CD14-positive monocyte (primary cell): ENCODE data around the gene HLA-DQB1. TPM values are rescaled to one million over a fixed set of nuclear protein-coding genes. Genes with fewer than 3 reads are reported as not detected.
A peak's percentile ranks its signal among the peaks of the same experiment; 100 is the strongest.

Experiments
- DNase-seq, 3 donors: peaks; one replicate each; pipeline ENCODE4 v3.0.0-alpha.2; 2011 to 2022
- H2AFZ ChIP-seq: 2 replicates; pipeline ENCODE4 v1.6.0; 2012; ENCODE audit warnings: mild to moderate bottlenecking, low read depth, low read length, inconsistent platforms; ENCODE audit not compliant: insufficient read depth, poor library complexity, severe bottlenecking
- H3K27ac ChIP-seq, 2 donors: 1 replicate in 1 of 2; 2 replicates in 1 of 2; pipeline ENCODE4 v1.5.1; 2012 to 2013; ENCODE audit warnings: low read length in 2 of 2, control low read depth in 1 of 2, inconsistent platforms in 1 of 2, low read depth in 1 of 2, mild to moderate bottlenecking in 1 of 2
- H3K27me3 ChIP-seq, 2 donors: one replicate each; pipeline versions ENCODE4 v1.6.0 to v1.6.1; 2011 to 2013; ENCODE audit warnings: low read length in 2 of 2; ENCODE audit not compliant: control insufficient read depth in 2 of 2, insufficient read depth in 2 of 2
- H3K36me3 ChIP-seq, 2 donors: replicated peaks in 1 of 2; 1 replicate in 1 of 2; 2 replicates in 1 of 2; pipeline versions ENCODE4 v1.5.1 to v1.6.1; 2012 to 2013; ENCODE audit warnings: low read length in 2 of 2, control low read depth in 1 of 2, inconsistent platforms in 1 of 2, mild to moderate bottlenecking in 1 of 2; ENCODE audit not compliant: insufficient read depth in 2 of 2, control insufficient read depth in 1 of 2
- H3K4me1 ChIP-seq, 2 donors: 1 replicate in 1 of 2; 2 replicates in 1 of 2; pipeline versions ENCODE4 v1.5.1 to v1.6.1; 2012 to 2013; ENCODE audit warnings: low read length in 2 of 2, control low read depth in 1 of 2, inconsistent platforms in 1 of 2, mild to moderate bottlenecking in 1 of 2, moderate library complexity in 1 of 2; ENCODE audit not compliant: insufficient read depth in 2 of 2, control insufficient read depth in 1 of 2
- H3K4me2 ChIP-seq: replicated peaks from 2 replicates; pipeline ENCODE3; 2012; ENCODE audit warnings: low read length, moderate library complexity, mild to moderate bottlenecking; ENCODE audit not compliant: poor library complexity, severe bottlenecking; ENCODE audit errors: extremely low read depth
- H3K4me3 ChIP-seq, 3 experiments: fragments of 200-600 bp in 1 of 3; sonication (generic) in 1 of 3; replicated peaks in 1 of 3; 1 replicate in 2 of 3; 2 replicates in 1 of 3; pipeline ENCODE4 v1.5.1; 2011 to 2013; ENCODE audit warnings: low read length in 3 of 3, mild to moderate bottlenecking in 3 of 3, control low read depth in 2 of 3, low read depth in 2 of 3, inconsistent platforms in 1 of 3, moderate library complexity in 1 of 3
- H3K79me2 ChIP-seq: 2 replicates; pipeline ENCODE4 v1.6.0; 2012; ENCODE audit warnings: mild to moderate bottlenecking, control low read depth, inconsistent platforms, low read length, moderate library complexity; ENCODE audit not compliant: insufficient read depth
- H3K9ac ChIP-seq: 2 replicates; pipeline ENCODE4 v1.6.0; 2017; ENCODE audit warnings: low read length, mild to moderate bottlenecking; ENCODE audit not compliant: insufficient read depth, poor library complexity, severe bottlenecking
- H3K9me3 ChIP-seq, 2 donors: replicated peaks in 1 of 2; 1 replicate in 1 of 2; 2 replicates in 1 of 2; pipeline versions ENCODE4 v1.5.1 to v1.6.1; 2012 to 2013; ENCODE audit warnings: low read length in 2 of 2, control low read depth in 1 of 2; ENCODE audit not compliant: control insufficient read depth in 1 of 2, insufficient read depth in 1 of 2
- H4K20me1 ChIP-seq: 2 replicates; pipeline ENCODE4 v1.6.0; 2012; ENCODE audit warnings: mild to moderate bottlenecking, low read length, control low read depth, moderate library complexity; ENCODE audit not compliant: insufficient read depth
- H3K27ac Mint-ChIP-seq, 7 donors: one replicate each; pipeline ENCODE4 v1.8.0; 2020; ENCODE audit warnings: mild to moderate bottlenecking in 7 of 7, mixed read lengths in 7 of 7, moderate library complexity in 6 of 7, inconsistent platforms in 2 of 7
- H3K27me3 Mint-ChIP-seq, 3 donors: one replicate each; pipeline ENCODE4 v1.8.0; 2021 to 2022; ENCODE audit warnings: low read depth in 3 of 3, mild to moderate bottlenecking in 3 of 3, mixed read lengths in 3 of 3, moderate library complexity in 3 of 3, inconsistent platforms in 1 of 3
- H3K36me3 Mint-ChIP-seq, 2 donors: one replicate each; pipeline ENCODE4 v1.8.0; 2020; ENCODE audit warnings: mixed read lengths in 2 of 2, inconsistent platforms in 1 of 2, mild to moderate bottlenecking in 1 of 2
- H3K4me1 Mint-ChIP-seq: one replicate; pipeline ENCODE4 v1.8.0; 2020; ENCODE audit warnings: mild to moderate bottlenecking, mixed read lengths
- H3K4me3 Mint-ChIP-seq, 2 donors: one replicate each; pipeline ENCODE4 v1.8.0; 2020; ENCODE audit warnings: mild to moderate bottlenecking in 2 of 2, mixed read lengths in 2 of 2, moderate library complexity in 1 of 2
- H3K9me3 Mint-ChIP-seq, 7 donors: one replicate each; pipeline ENCODE4 v1.8.0; 2020 to 2022; ENCODE audit warnings: mixed read lengths in 7 of 7, mild to moderate bottlenecking in 6 of 7, moderate library complexity in 6 of 7, inconsistent platforms in 2 of 7
- WGBS: methylation state at CpG from one replicate; pipeline ENCODE4 v1.1.5; 2013; ENCODE audit warnings: missing lambda C conversion rate; ENCODE audit not compliant: insufficient coverage; 5-methylcytosine and 5-hydroxymethylcytosine counted together
- intact Hi-C, 2 donors: fragments of 100-400 bp; cut with micrococcal nuclease; formaldehyde crosslinking; loops; one replicate each; pipeline versions ENCODE4 v1.15.0 to v1.15.1; 2023
- polyA plus RNA-seq, 3 donors: library from polyadenylated mRNA; depleted of rRNA in 1 of 3; unstranded in 2 of 3; stranded (reverse) in 1 of 3; fragments of 300-500 nt in 2 of 3; fragments of >200 nt in 1 of 3; fragmentation: Illumina TruSeq in 2 of 3; gene quantifications; 1 replicate in 2 of 3; 2 replicates in 1 of 3; pipeline ENCODE4 v1.2.3, GENCODE V29; 2012 to 2021
- TF ChIP-seq, protein P1 (sequence below): fragments of 200-600 bp; IDR thresholded peaks from one replicate; pipeline ENCODE4 v1.8.0; 2022; ENCODE audit warnings: antibody characterized with exemption, mild to moderate bottlenecking

HLA-DQB1 gene
- polyA plus RNA-seq, 3 donors = 66.7 to 638 (median 246) TPM

DNA sequence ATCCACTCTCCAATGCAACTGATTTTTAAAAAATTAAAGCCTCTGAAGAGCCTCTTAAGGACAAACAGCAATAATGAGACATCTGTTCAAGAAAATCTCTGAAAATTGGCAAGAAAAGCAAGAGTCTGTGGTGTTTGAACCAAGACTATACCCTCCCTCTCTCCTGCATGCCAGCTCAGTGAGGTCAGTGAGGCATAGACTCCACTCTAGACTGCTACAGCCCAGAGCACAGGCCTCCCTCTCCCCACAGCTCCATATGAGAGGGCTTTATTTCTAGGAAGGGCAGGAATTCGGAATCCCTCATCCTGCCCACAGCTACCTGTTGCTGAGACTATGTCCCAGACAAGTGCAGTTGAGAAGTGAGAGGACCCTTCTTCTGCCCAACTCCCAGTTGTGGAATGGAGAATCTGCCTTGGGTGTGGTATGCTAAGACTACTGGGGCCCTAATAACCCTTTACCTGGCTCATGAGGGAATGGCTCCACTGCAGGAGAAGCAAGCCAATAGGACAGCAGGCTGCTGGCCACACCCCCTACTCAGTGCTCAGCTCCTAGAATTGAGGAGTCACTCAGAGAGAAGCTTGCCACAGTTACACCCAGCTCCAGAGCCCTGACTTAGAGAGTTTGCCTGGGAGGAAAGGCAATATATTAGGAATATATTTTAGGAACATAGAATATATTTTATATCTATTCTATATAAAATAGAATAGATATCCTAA, 51.9 kb downstream of the HLA-DQB1 start:
- DNase-seq = no peak
- no peak overlapping the region for H2AFZ ChIP-seq
- Mint-ChIP-seq H3K27ac (peak overlapping the region in 1 of 7 donors; percentile 68), H3K4me1 (peaks cover 18% of the 10 kb centered on the region), H3K4me3 (no peak overlapping the region), H3K9me3 (peaks cover 0 to 8% (median 3%) of the 10 kb centered on the region in 7 donors), H3K27me3 (no peaks in the 10 kb centered on the region), H3K36me3 (peaks cover 0 to 8% of the 10 kb centered on the region in 2 donors)
- H3K36me3 ChIP-seq = no peaks in the 10 kb centered on the region
- H3K27me3 ChIP-seq = no peaks in the 10 kb centered on the region
- H3K27ac ChIP-seq = no peak overlapping the region
- no peak overlapping the region for H3K4me3 ChIP-seq
- intact Hi-C loops = no loop called here
- H3K9me3 ChIP-seq = peaks cover 0 to 6% of the 10 kb centered on the region in 2 donors
- no peaks in the 10 kb centered on the region for H3K79me2 ChIP-seq
- H4K20me1 ChIP-seq = no peaks in the 10 kb centered on the region
- H3K9ac ChIP-seq = no peak overlapping the region
- no CpG with 5 or more reads among the region's 1 CpG for WGBS
- TF ChIP-seq, protein P1, sequence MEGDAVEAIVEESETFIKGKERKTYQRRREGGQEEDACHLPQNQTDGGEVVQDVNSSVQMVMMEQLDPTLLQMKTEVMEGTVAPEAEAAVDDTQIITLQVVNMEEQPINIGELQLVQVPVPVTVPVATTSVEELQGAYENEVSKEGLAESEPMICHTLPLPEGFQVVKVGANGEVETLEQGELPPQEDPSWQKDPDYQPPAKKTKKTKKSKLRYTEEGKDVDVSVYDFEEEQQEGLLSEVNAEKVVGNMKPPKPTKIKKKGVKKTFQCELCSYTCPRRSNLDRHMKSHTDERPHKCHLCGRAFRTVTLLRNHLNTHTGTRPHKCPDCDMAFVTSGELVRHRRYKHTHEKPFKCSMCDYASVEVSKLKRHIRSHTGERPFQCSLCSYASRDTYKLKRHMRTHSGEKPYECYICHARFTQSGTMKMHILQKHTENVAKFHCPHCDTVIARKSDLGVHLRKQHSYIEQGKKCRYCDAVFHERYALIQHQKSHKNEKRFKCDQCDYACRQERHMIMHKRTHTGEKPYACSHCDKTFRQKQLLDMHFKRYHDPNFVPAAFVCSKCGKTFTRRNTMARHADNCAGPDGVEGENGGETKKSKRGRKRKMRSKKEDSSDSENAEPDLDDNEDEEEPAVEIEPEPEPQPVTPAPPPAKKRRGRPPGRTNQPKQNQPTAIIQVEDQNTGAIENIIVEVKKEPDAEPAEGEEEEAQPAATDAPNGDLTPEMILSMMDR = no peak
- H3K4me1 ChIP-seq = peaks cover 6 to 7% of the 10 kb centered on the region in 2 donors
- no peak overlapping the region for H3K4me2 ChIP-seq

DNA sequence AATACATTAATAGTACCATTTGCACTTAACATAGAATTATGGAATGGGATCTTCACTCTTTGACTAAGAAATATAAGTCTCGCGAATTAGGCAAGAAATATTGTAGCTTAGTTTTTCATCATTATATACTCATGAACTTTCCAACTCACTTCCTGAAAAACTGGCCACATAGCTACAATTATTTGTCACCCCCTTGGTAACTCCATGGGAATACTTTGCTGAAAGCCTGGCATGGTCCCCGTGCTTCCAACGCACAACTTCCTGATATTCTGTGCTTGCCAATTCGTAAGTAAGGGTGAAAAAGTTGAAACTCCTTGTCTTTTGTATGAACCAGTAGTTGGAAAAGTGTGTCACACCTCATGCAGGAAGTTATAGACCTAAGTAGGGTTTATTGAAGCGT, 53.0 kb downstream of the HLA-DQB1 start:
- Histone ChIP-seq H3K79me2 (no peaks in the 10 kb centered on the region), H3K27ac (no peak overlapping the region), H4K20me1 (no peaks in the 10 kb centered on the region), H3K9me3 (peaks cover 0 to 6% of the 10 kb centered on the region in 2 donors), H3K4me2 (no peak overlapping the region), H3K4me1 (peaks cover 6 to 11% of the 10 kb centered on the region in 2 donors), H2AFZ (no peak overlapping the region), H3K9ac (no peak overlapping the region), H3K4me3 (no peak overlapping the region), H3K27me3 (no peaks in the 10 kb centered on the region), H3K36me3 (no peaks in the 10 kb centered on the region)
- intact Hi-C loops = no loop called here
- TF ChIP-seq, protein P1 = no peak
- peak in 1 of 3 donors; percentile 53 for DNase-seq
- Mint-ChIP-seq H3K4me1 (peaks cover 18% of the 10 kb centered on the region), H3K27ac (peak overlapping the region in 2 of 7 donors; percentile 41 to 66), H3K9me3 (peaks cover 0 to 8% (median 3%) of the 10 kb centered on the region in 7 donors), H3K36me3 (peaks cover 0 to 8% of the 10 kb centered on the region in 2 donors), H3K4me3 (no peak overlapping the region), H3K27me3 (peaks cover 0 to 1% (median 0%) of the 10 kb centered on the region in 3 donors)
- no CpG with 5 or more reads among the region's 6 CpGs for WGBS
